Neural progenitor cell (in vitro differentiated cells): ENCODE results near the gene BCAR1.

Source experiments
- EZH2 ChIP-seq: fragments of 200-600 bp; sonication (generic); IDR thresholded peaks from 2 replicates; pipeline ENCODE4 v1.6.1; 2017; ENCODE audit warnings: antibody characterized with exemption, mild to moderate bottlenecking, moderate library complexity
- TF ChIP-seq, protein P1 (sequence below): fragments of 200-600 bp; sonication (generic); IDR thresholded peaks from 2 replicates; pipeline ENCODE4 v1.5.1; 2017; ENCODE audit warnings: antibody characterized with exemption, mild to moderate bottlenecking

DNA sequence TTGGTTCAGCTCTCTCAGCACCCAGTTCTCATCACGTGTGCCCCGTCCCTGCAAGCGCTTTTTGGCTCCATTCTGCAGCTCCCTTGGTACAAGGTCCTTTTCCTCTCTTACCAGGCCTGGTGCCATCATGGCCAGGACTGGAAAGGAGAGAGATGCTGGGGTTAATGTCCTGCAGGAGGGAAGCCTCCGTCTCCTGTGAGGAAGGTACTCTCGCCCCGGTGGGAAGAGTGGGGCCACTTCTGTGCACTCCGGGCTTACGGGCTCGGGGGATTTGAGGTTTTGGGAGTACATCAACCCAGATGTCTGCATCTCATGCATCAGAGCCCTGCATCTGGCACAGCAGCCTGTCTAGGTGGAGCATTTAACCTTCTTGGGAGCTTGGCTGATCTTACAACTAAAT, 54.6 kb downstream of the BCAR1 start:
- TF ChIP-seq, protein P1, sequence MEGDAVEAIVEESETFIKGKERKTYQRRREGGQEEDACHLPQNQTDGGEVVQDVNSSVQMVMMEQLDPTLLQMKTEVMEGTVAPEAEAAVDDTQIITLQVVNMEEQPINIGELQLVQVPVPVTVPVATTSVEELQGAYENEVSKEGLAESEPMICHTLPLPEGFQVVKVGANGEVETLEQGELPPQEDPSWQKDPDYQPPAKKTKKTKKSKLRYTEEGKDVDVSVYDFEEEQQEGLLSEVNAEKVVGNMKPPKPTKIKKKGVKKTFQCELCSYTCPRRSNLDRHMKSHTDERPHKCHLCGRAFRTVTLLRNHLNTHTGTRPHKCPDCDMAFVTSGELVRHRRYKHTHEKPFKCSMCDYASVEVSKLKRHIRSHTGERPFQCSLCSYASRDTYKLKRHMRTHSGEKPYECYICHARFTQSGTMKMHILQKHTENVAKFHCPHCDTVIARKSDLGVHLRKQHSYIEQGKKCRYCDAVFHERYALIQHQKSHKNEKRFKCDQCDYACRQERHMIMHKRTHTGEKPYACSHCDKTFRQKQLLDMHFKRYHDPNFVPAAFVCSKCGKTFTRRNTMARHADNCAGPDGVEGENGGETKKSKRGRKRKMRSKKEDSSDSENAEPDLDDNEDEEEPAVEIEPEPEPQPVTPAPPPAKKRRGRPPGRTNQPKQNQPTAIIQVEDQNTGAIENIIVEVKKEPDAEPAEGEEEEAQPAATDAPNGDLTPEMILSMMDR, result no peak
- no peak for TF ChIP-seq EZH2
